GM12864 (cell line): Measurements from ENCODE around the gene COL18A1.

Experiments used
- DNase-seq: peaks from one replicate; pipeline ENCODE4 v3.0.0-alpha.2; 2011; ENCODE audit warnings: low read depth
- H3K4me3 ChIP-seq: 2 replicates; pipeline ENCODE4 v1.5.1; 2011; ENCODE audit warnings: mild to moderate bottlenecking, low read depth, low read length, control low read depth
- TF ChIP-seq, protein P1 (sequence below): IDR thresholded peaks from 2 replicates; pipeline ENCODE4 v1.5.1; 2011; ENCODE audit warnings: low read depth, mild to moderate bottlenecking, moderate library complexity, low read length, control low read depth, inconsistent platforms; ENCODE audit errors: missing control alignments

COL18A1 gene

DNA sequence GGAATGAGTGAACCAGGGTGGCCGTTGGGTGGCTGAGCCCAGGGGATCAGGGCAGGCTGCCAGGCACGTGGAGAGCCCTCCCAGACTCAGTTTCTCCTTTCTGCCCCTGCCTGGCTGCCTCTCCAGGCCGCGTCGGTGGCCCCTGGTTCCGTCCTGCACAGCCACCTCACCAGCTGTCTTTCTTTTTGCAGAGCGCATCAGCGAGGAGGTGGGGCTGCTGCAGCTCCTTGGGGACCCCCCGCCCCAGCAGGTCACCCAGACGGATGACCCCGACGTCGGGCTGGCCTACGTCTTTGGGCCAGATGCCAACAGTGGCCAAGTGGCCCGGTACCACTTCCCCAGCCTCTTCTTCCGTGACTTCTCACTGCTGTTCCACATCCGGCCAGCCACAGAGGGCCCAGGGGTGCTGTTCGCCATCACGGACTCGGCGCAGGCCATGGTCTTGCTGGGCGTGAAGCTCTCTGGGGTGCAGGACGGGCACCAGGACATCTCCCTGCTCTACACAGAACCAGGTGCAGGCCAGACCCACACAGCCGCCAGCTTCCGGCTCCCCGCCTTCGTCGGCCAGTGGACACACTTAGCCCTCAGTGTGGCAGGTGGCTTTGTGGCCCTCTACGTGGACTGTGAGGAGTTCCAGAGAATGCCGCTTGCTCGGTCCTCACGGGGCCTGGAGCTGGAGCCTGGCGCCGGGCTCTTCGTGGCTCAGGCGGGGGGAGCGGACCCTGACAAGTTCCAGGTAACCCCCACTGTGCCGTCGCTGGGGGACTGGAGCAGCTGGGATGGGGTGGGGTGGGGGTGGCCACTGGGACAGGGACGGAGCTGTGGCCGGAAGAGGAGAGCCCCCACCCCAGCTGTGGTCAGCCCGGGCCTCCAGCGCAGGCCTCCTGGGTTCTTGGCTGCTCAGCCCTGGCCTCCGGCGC, 63.3 kb downstream of the COL18A1 start:
- no peak for DNase-seq
- TF ChIP-seq, protein P1, sequence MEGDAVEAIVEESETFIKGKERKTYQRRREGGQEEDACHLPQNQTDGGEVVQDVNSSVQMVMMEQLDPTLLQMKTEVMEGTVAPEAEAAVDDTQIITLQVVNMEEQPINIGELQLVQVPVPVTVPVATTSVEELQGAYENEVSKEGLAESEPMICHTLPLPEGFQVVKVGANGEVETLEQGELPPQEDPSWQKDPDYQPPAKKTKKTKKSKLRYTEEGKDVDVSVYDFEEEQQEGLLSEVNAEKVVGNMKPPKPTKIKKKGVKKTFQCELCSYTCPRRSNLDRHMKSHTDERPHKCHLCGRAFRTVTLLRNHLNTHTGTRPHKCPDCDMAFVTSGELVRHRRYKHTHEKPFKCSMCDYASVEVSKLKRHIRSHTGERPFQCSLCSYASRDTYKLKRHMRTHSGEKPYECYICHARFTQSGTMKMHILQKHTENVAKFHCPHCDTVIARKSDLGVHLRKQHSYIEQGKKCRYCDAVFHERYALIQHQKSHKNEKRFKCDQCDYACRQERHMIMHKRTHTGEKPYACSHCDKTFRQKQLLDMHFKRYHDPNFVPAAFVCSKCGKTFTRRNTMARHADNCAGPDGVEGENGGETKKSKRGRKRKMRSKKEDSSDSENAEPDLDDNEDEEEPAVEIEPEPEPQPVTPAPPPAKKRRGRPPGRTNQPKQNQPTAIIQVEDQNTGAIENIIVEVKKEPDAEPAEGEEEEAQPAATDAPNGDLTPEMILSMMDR, result no peak
- no peak overlapping the region for H3K4me3 ChIP-seq

DNA sequence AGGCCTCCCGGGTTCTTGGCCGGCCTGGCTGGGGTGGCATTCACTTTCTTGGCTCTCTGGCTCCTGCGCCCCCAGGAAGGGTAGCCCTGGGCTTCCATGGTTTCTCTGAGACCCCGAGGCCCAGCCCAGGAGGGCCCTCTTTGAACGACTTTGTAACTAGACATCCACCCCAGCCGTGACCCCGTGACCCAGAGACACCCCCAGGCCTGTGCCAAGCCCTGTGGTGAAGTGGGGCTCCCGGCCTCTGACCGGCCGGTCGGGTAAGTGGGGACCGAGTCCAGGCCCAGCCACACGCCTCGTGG, 64.0 kb downstream of the COL18A1 start:
- TF ChIP-seq, protein P1, result no peak
- no peak overlapping the region for H3K4me3 ChIP-seq
- no peak for DNase-seq

DNA sequence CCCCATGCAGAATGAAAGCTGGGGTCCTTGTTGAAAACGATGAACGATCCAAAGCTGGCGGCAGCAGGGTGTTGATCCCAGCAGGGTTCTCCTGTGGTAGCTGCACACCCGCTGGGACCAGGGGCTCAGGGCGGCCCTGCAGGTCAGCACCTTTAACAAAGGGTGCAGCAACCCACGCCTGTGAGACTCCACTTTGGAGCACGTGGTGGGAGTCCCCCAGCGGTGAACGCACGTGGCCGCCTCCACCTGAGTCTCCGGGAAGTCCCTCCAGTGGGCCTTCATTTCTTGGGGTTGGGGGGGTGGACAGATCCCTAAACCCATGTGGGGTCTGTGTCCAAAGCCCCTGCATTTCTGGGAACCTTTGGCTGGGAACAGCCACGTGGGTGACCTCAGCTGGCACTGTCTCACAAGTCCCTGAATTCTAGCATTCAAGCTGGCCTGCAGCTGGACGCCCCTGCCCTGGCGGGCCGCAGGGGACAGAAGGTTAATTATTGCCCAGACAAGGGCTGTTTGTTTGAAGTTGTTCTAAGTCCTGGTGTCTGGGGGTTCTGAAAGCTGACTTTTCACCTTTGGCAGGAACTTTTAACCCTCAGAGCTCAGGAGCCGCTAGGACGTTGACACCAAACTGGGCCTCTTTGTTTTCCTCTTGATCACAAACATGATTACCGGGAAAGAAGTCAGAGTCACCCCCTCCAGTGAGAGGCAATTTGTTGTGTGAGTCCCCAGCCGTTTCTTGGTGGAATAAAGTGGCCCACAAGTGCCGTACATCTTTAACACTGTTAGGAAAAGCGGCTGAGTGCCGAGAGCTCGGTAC, 64.5 kb downstream of the COL18A1 start:
- TF ChIP-seq, protein P1, result no peak
- H3K4me3 ChIP-seq, result no peak overlapping the region
- DNase-seq, result no peak

DNA sequence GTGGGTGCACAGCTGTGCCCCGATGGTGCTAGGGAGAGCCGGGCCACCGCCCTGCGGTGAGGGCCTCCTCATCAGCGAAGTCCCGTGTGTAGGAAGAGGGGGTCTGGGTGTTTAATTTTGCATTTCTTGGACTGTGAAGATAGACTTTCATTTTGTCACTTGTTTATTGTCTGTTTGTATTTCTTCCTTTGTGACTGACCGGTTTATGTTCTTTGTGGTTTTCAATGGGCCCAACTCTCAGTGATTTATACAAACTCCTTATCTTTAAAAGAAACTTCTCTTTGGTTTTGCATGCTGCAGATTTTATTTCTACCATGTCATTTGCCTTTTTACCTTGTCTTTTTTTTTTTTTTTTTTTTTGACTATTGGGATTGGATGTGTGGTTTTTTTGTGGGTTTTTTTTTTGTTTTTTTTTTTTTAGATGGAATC, 65.1 kb downstream of the COL18A1 start:
- DNase-seq, result no peak
- TF ChIP-seq, protein P1, result no peak
- H3K4me3 ChIP-seq, result no peak overlapping the region

DNA sequence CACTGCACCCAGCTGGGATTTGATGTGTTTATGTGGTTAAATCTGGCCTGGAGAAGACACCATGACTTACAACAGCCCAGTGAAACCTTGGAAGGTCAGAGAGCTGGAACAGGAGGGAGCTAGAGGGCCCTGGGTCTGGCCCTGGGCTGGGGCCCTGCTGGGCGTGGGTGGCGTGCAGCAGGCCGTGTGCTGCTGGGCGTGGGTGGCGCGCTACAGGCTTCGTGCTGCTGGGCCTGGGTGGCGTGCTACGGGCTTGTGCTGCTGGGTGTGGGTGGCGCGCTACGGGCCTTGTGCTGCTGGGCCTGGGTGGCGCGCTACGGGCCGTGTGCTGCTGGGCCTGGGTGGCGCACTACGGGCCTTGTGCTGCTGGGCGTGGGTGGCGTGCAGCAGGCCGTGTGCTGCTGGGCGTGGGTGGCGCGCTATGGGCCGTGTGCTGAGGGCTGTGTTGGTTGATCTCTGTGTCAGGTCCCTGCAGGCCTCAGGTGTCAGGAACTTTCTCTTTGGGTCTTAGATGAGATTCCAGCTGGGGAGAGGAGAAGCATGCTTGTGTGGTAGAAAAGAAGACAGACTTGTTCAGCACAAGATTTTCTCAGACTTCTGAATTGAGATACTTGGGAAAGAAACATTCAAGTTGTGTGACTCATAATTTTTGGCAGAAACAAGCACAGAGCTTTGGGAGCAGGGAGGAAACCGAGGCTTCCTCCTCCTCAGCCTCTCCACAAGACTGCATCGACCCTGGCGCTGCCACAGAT, 66.0 kb downstream of the COL18A1 start:
- DNase-seq, result peak; percentile 37
- TF ChIP-seq, protein P1, result no peak
- H3K4me3 ChIP-seq, result no peak overlapping the region

DNA sequence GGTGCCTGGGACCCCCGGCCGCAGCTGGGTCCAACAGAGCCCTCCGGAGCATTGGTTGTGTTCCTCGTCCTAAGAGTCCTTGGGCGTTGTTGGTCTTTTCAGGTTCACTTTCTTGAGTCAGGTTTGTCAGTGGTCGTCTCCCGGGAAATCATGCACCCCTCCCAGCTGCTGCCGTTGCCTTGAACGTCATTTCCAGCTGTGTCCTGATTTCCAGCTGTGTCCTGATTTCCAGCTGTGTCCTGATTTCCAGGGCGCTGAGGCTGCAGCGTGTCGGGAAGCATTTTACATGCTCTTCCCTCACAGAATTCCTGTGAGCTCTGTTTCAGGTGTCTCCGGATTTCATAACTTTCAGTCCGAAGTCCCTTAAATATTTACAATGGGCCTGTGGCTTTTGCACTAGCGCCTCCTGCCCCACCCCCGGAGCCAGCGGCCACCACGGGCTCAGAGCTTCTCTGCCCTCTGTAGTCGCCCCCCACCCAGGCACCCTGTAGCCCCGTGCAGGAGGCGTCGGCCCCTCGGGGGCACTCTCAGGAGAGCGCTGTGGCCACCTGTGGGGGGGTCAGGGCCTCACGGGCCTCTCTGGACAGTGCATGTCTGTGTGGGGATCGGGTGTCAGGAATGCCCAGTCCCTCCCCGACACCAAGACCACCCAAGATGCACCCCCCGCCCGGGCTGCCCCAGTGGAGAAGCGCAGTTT, 66.7 kb downstream of the COL18A1 start:
- TF ChIP-seq, protein P1, result no peak
- H3K4me3 ChIP-seq, result no peak overlapping the region
- no peak for DNase-seq
